DMS114 treated with DMSO at 0.1 percent for 48 hours (cell line): ENCODE results near the gene PCDH12.

Experiments
- DNase-seq: peaks from one replicate; lab custom pipeline; 2025; ENCODE audit not compliant: unreplicated experiment; lab: John Stamatoyannopoulos, UW

Gene PCDH12

GRCh38 chr5:141958113-141958512 lies at the start of gene PCDH12:
PCDH12 (minus strand) TSS chr5:141958202; CDS start chr5:141957851, 351 bp downstream.
- no peak for DNase-seq

- no peak for DNase-seq
These were observed 49.2 kb upstream of the PCDH12 start for GRCh38 chr5:142007237-142007544.

- DNase-seq, result no peak
These were observed 48.6 kb upstream of the PCDH12 start for GRCh38 chr5:142006363-142007236.

GRCh38 chr5:142003266-142003800 lies 45.3 kb upstream of the PCDH12 start:
- no peak for DNase-seq

GRCh38 chr5:142000704-142001484 lies 42.9 kb upstream of the PCDH12 start:
- DNase-seq, result no peak

GRCh38 chr5:142000173-142000572 lies 42.2 kb upstream of the PCDH12 start:
- no peak for DNase-seq

GRCh38 chr5:141997358-141997960 lies 39.5 kb upstream of the PCDH12 start:
- no peak for DNase-seq

- DNase-seq, result no peak
These were observed 37.7 kb upstream of the PCDH12 start for GRCh38 chr5:141995656-141996055.

GRCh38 chr5:141994511-141995136 lies 36.6 kb upstream of the PCDH12 start:
- DNase-seq, result no peak

- peak; percentile 66 for DNase-seq
These were observed 34.5 kb upstream of the PCDH12 start for GRCh38 chr5:141992349-141992963.

GRCh38 chr5:141989720-141990119 lies 31.7 kb upstream of the PCDH12 start:
- no peak for DNase-seq

- no peak for DNase-seq
These were observed 28.1 kb upstream of the PCDH12 start for GRCh38 chr5:141986072-141986471.

GRCh38 chr5:141982626-141983025 lies 24.6 kb upstream of the PCDH12 start:
- no peak for DNase-seq

- no peak for DNase-seq
These were observed 20.4 kb upstream of the PCDH12 start for GRCh38 chr5:141978389-141978788.

GRCh38 chr5:141976176-141976575 lies 18.2 kb upstream of the PCDH12 start:
- DNase-seq, result no peak

GRCh38 chr5:141973871-141974595 lies 16.0 kb upstream of the PCDH12 start:
- no peak for DNase-seq

GRCh38 chr5:141969783-141970771 lies 12.1 kb upstream of the PCDH12 start:
- DNase-seq, result no peak

GRCh38 chr5:141968914-141969608 lies 11.1 kb upstream of the PCDH12 start, which contains the start of gene RNF14:
RNF14 (plus strand) TSS chr5:141969105; CDS start chr5:141973589, 4,484 bp downstream.
- peak; percentile 82 for DNase-seq
